NCI-H226 (cell line): Measurements from ENCODE around the gene GNS.
"Not testable (repeated sequence)": the region's sequence is repeated elsewhere in the genome, so short reads cannot be mapped to it uniquely, and the experiment has no call there.

Source experiments
- DNase-seq: peaks from one replicate; pipeline ENCODE4 v3.0.0-alpha.2; 2015

The GNS gene

DNA sequence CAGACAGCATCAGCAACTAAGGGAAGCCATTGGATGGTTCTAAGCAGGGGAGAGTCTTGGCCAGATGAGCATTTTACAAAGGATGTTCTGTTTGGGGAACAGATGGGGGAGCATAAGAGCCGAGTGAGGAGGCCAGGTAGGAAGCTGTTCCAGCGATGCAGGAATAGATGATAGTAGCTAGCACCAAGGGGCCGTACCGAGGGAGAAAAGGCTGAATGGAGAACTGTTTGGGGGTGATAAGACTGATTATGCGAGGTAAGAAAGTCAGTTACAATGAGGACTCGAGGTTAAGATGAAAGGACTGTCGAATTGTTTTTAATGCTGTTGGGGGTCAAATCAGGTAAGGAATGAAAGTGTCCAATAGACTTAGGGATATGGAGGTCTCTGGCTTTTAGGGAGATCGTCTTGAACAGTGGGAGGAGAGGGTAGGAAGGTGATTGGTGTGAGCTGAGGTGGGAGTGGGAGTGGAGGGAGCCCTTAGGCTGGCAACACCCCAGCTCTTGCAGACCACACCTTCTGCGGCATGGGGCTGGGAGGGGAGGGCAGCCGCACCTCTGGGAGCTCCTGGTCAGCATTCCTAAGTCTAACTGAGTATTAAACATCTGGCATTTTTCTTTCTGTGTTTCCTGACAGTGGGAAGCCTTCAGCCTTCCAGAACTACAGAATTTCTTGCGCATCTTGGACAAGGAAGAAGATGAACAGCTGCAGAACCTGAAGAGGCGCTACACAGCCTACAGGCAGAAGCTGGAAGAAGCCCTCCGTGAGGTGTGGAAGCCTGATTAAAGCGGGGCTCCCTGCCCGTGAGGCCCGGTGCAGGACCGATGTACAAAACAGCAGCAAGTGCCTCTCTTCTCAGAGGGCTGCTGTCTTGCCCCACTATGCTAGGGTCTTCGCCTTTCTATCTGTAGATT lies 64.8 kb downstream of the GNS start:
- peak; percentile 1 for DNase-seq

- peak; percentile 1 for DNase-seq
Measured at GRCh38 chr12:64691795-64692583, 67.2 kb downstream of the GNS start.

DNA sequence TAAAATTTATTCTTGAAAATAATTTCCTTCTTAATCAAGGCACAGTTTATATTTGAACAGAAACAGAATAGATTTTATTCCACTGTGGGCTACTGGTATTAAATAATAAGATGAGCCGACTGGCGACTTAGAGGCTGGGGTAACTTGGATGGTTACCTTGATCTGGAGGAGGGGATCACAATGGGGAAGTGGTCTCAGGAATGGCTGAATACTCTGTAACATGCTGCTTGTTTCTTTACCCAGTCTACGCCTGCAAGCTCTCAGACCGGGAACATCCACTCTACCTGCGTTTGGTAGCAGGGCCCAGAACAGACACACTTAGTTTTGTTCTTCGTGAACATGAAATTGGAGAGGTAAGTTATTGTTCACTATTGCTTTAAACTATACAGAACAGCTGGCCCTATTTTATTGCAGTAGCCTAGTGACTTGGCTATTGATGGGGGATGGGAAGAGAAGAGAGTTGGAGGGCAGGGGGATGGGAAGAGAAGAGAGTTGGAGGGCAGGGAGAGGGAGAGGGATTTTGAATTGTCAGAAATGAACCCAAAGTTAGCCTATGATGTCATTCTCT lies 67.9 kb downstream of the GNS start:
- peak; percentile 0 for DNase-seq

DNA sequence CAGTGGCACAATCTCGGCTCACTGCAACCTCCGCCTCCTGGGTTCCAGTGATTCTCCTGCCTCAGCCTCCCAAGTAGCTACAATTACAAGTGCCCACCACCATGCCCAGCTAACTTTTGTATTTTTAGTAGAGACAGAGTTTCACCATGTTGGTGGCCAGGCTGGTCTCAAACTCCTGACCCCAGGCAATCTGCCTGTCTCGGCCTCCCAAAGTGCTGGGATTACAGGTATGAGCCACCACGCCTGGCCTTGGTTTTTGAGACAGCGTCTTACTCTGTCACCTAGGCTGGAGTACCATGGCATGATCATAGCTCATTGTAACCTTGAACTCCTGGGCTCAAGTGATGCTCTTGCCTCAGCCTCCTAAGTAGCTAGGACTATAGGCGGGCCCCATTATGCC lies 69.0 kb downstream of the GNS start:
- DNase-seq: not testable (repeated sequence)

DNA sequence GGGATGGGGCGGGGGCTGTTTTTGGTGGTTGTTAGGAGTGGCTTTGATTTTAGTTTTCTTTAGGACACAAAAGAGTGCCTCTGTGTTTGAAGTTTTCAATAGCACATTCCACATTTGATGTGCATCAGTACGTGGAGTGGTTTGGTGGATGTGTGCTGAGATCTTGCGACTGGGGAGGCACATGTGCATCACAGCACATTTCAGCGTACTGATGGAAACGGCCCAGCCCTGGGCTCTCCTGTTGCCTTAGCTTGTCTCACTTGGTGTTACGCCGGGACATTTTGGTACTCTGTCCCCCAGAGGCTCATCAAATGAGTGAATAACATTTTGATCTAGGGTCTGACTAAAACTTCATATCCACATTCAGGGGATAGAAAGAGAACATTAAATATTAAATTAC lies 70.5 kb downstream of the GNS start:
- DNase-seq: no peak

DNA sequence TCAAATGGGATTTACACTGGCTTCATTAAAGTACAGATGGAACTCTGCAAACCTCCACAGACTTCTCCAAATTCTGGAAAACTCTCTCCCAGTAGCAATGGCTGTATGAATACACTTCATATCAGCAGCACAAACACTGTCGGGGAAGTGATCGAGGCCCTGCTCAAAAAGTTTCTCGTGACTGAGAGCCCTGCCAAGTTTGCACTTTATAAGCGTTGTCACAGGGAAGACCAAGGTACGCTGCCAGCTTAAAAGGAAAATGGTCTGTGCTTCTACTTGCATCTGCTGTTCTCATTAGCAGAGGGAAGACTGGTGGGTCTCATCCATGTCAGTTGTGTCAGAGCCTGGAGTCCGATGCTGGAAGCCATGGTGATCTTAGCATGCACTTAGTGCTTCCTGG lies 71.0 kb downstream of the GNS start:
- no peak for DNase-seq

DNA sequence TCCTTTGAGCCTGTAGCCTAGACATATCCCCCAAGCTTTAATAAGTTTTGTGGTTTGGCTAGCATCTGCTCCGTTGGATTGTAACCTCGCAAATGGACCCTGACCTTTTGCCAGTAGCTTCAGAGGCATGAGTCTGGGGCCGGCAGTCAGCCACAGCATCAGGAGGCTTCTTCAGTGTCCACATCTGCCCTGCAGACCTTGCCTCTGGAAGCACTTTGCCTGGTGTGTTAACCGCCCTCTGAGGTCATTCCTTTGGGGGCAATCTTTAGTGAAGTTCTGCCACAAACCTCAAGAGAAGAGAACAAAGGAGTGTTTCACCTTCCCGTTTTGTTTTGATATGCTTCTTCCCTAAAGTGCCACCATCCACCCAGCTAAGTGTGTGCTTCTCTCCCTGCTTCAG lies 71.4 kb downstream of the GNS start:
- no peak for DNase-seq

DNA sequence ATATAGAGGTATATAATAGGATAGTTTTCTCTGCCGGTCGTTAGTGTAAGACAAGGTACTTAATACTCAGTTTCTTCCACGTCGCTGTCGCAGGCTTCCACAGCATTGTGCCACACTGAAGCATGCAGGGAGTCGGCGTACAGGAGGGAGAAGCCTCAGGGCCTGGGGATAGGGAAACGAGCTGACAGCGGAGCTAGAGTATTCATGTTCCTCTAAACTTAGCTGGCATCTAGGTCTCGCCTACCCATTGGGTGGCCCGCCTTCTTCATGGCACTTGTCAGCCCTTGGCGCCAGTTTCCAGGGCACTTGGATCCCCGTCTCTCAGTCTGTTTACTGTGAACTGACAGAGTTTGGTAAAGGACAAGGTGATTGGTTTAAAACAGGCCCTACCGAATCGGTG lies 73.6 kb downstream of the GNS start:
- no peak for DNase-seq

DNA sequence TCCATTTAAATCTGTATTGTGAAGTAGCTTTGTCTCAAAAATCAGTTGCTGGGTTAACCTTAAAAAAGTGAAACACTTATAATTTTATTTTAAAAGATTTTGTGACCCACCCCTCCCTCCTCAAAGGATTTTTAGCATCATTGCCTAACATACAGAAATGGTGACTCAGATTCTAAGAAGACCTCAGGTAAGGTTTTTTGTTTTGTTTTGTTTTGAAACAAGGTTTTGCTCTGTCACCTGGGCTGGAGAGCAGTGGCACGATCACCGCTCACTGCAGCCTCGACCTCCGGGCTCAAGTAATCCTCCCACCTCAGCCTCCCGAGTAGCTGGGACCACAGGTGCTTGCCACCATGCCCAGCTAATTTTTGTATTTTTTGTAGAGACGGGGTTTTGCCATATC lies 74.2 kb downstream of the GNS start:
- peak; percentile 0 for DNase-seq

DNA sequence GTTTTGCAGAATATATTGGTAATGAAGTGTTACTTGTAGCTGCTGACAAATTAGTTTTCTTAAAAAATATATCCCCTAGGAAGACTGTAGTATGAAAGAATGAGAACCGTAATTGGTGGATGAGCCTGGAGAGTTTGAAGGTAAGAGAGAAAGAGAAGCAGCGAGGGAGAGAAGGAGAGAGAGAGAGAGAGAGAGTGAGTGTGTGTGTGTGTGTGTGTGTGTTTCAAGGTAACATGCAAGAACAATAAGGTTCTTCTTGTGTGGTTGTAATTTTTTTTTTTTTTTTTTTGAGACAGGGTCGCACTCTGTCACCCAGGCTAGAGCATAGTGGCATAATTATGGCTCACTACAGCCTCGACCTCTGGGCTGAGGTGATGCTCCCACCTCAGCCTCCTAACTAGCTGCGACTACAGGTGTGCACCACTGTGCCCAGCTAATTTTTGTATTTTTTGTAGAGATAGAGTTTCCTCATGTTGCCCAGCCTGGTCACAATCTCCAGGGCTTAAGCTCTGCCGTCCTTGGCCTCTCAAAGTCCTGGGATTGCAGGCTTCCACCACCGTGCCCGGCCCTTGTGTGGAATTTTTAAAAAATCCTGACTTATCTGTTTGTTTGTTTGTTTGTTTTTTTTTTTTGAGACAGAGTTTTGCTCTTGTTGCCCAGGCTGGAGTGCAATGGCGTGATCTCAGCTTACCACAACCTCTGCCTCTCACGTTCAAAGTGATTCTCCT lies 75.2 kb downstream of the GNS start:
- DNase-seq: peak; percentile 0

- DNase-seq: peak; percentile 13
Measured at GRCh38 chr12:64682572-64683277, 76.5 kb downstream of the GNS start.

DNA sequence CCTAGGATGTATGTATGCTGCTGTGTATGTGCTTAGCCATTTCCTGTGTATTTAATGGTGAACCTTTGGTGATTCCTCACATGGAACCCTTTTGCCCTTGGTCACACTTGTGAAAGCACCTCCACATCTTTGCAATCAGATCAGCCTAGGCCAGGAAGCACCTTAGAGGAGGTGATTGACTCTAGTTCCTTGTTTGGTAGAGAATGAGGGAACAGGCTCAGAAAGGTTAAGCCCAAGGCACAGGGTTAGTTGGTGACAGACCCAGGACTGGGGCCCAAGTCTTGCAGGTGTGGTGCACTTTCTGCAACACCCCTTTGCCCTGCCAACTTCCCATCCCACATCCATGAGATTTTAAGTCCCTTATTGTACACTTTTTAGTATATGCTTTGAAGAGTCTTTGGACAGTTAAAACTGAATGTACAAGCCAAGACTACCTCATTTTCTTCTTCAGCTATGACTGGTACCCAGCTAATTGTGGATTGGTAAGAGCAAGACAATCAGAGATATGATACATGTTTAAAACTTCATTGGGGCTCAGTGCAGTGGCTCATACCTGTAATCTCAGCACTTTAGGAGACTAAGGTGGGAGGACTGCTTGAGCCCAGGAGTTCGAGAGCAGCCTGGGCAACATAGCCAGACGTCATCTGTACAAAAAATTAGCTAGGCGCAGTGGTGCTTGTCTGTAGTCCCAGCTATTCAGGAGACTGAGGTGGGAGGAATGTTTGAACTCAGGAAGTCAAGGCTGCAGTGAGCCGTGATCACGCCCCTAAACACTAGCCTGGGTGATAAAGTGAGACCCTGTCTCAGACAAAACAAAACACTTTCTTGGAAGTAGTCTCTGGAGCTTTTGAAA lies 77.8 kb downstream of the GNS start:
- DNase-seq: no peak

DNA sequence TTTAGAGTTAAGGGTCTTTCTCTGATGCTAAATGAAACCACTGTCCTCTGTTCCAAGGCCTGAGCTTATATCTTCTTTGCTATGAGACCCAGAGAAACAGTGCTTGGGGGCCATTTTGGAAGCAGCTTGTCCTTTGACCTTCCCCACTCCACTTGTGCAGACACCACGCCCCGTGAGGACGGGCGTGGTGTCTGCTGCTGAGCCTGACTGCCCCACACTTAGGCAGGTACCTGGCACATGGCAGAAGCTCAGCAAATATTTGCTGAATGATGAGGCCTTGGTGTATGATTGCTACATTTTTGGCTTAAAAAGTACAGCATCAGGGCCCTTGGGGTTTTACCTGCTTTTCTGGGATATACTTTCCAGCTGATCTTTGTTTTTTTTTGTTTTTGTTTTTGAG lies 79.0 kb downstream of the GNS start:
- DNase-seq: peak; percentile 69

DNA sequence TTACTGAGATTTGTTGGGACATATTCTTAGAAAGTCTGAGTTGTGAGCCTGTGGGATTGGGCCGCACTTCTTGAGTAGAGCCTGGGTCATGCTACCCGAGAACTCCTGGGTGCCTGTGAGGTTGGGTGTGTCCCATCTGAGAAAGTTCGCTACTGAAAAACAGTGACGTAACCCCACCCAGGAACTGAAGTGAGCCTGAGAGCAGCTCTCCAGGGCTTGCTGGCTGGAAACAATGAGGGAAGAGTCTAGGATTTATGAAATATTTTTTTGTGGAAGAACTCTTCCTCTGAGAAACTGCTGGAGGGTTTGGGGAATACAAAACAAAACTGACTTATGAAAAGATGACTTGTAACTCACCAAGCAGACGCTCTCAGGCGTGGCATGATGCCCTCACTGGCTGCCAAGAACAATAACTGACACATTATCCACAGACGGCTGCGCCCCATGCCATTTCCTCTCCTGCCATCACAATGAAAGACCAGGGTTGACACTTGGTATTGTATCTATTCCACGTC lies 79.7 kb downstream of the GNS start:
- peak; percentile 89 for DNase-seq

DNA sequence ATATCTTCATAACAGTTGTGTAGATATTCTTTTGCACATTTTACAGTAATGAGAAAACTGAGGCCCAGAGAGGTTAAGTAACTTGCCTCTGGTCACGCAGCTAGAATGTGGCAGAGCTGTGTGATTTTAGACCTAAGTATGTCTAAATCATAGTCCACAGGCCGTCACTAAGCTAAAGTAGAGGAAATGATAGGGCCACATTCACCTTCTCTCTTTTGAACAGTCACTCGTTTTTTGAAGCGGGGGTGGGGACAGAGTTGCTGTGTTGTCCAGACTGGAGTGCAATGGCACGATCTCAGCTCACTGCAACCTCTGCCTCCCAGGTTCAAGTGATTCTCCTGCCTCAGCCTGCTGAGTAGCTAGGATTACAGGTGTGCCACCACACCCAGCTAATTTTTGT lies 80.4 kb downstream of the GNS start:
- DNase-seq: peak; percentile 0

DNA sequence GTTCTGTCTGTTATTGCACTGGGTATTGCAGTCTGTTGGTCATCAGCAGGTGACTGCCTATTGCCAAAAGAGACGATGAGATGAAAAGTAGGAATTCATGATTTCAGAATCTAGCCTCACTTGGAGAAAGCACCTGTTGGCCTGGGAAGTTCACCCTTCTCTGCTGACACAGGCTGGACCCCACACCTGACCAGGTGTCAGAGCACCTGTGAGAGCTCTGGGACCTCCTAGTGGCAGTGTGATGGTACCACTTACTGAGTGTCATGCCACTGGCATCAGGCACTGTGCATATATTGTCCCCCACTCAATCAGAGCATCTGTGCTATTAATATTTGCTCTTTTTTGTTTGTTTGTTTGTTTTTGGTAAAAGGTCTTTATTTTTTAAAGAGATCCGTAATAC lies 81.0 kb downstream of the GNS start:
- peak; percentile 1 for DNase-seq

GRCh38 chr12:64675795-64676194 lies 83.4 kb downstream of the GNS start:
- peak; percentile 72 for DNase-seq

GRCh38 chr12:64674367-64674922 lies 84.8 kb downstream of the GNS start:
- DNase-seq: no peak

- DNase-seq: no peak
Measured at GRCh38 chr12:64673490-64674169, 85.6 kb downstream of the GNS start.

DNA sequence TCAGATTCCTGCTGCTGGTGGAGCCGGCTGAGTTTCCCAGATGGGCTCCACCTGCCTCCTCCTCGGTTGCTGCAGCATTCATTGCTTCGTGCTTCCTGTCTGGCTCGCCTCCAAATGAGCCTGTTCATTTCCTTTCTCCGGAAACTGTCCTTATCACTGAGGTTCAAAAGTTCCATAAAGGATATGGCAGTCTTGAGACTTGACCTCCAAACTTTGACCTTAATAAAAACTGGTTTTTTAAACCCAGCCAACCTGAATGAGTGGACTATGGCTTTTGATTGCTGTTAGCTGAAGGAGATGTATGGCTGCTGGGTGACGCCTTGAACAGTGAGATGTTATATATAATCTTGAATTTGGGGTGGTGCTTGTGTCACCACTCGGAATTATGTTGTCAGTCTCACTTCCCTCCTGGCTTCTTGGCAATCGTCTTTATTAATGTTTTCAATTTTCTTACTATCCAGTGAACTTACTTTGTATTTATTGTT lies 86.2 kb downstream of the GNS start:
- DNase-seq: peak; percentile 57
